Loucy (cell line): ENCODE measurements around the gene NOXO1.
"Not testable (repeated sequence)": the region's sequence is repeated elsewhere in the genome, so short reads cannot be mapped to it uniquely, and the experiment has no call there.

ENCODE experiments used
- H2AFZ ChIP-seq: fragments of 200-600 bp; sonication (generic); 2 replicates; pipeline ENCODE4 v1.6.0; 2016; ENCODE audit warnings: antibody characterized with exemption, mild to moderate bottlenecking, low read length, moderate library complexity
- H3F3A ChIP-seq: fragments of 200-600 bp; 2 replicates; pipeline ENCODE4 v1.6.0; 2016; ENCODE audit warnings: antibody characterized with exemption, low read depth, mild to moderate bottlenecking
- H3K27me3 ChIP-seq: fragments of 200-600 bp; sonication (generic); 2 replicates; pipeline ENCODE4 v1.6.1; 2014; ENCODE audit warnings: low read length, mild to moderate bottlenecking; ENCODE audit not compliant: insufficient read depth, poor library complexity, severe bottlenecking
- H3K36me3 ChIP-seq: fragments of 200-600 bp; sonication (generic); 2 replicates; pipeline ENCODE4 v1.6.1; 2016; ENCODE audit warnings: low read length; ENCODE audit not compliant: insufficient read depth
- H3K4me1 ChIP-seq: fragments of 200-600 bp; sonication (generic); 2 replicates; pipeline ENCODE4 v1.5.1; 2014; ENCODE audit warnings: low read length, mild to moderate bottlenecking; ENCODE audit not compliant: insufficient read depth, poor library complexity, severe bottlenecking
- H3K4me2 ChIP-seq: fragments of 200-600 bp; sonication (generic); 2 replicates; pipeline ENCODE4 v1.6.0; 2014; ENCODE audit warnings: antibody characterized with exemption, low read length, low read depth, mild to moderate bottlenecking; ENCODE audit not compliant: poor library complexity, severe bottlenecking
- H3K4me3 ChIP-seq: fragments of 200-600 bp; sonication (generic); 2 replicates; pipeline ENCODE4 v1.5.1; 2014; ENCODE audit warnings: low read length, mild to moderate bottlenecking, mixed read lengths; ENCODE audit not compliant: poor library complexity, severe bottlenecking
- H3K79me2 ChIP-seq: fragments of 200-600 bp; sonication (generic); 2 replicates; pipeline ENCODE4 v1.6.1; 2014; ENCODE audit warnings: low read length; ENCODE audit not compliant: insufficient read depth
- H3K9ac ChIP-seq: fragments of 200-600 bp; sonication (generic); 2 replicates; pipeline ENCODE4 v1.6.0; 2014; ENCODE audit warnings: mild to moderate bottlenecking, low read depth, low read length, moderate library complexity; ENCODE audit not compliant: poor library complexity, severe bottlenecking
- H3K9me2 ChIP-seq: fragments of 200-600 bp; sonication (generic); replicated peaks from 2 replicates; pipeline ENCODE4 v1.6.1; 2016; ENCODE audit warnings: low read depth, low read length, mixed read lengths
- H3K9me3 ChIP-seq: fragments of 200-600 bp; sonication (generic); 2 replicates; pipeline ENCODE4 v1.6.1; 2014; ENCODE audit warnings: mild to moderate bottlenecking, antibody characterized with exemption, low read length, low read depth; ENCODE audit not compliant: insufficient read depth
- H4K20me1 ChIP-seq: fragments of 200-600 bp; sonication (generic); 2 replicates; pipeline ENCODE4 v1.6.0; 2014; ENCODE audit warnings: antibody characterized with exemption, low read length, mild to moderate bottlenecking; ENCODE audit not compliant: insufficient read depth, poor library complexity, severe bottlenecking
- EZH2phosphoT487 ChIP-seq: fragments of 200-600 bp; IDR thresholded peaks from 2 replicates; pipeline ENCODE4 v1.6.1; 2018; ENCODE audit warnings: antibody characterized with exemption, mild to moderate bottlenecking, moderate library complexity, borderline replicate concordance
- TF ChIP-seq, protein P1 (sequence below): fragments of 200-600 bp; sonication (generic); conservative IDR thresholded peaks from 2 replicates; pipeline ENCODE4 v1.5.1; 2014; ENCODE audit warnings: mild to moderate bottlenecking, antibody characterized with exemption, low read length

NOXO1 gene

DNA sequence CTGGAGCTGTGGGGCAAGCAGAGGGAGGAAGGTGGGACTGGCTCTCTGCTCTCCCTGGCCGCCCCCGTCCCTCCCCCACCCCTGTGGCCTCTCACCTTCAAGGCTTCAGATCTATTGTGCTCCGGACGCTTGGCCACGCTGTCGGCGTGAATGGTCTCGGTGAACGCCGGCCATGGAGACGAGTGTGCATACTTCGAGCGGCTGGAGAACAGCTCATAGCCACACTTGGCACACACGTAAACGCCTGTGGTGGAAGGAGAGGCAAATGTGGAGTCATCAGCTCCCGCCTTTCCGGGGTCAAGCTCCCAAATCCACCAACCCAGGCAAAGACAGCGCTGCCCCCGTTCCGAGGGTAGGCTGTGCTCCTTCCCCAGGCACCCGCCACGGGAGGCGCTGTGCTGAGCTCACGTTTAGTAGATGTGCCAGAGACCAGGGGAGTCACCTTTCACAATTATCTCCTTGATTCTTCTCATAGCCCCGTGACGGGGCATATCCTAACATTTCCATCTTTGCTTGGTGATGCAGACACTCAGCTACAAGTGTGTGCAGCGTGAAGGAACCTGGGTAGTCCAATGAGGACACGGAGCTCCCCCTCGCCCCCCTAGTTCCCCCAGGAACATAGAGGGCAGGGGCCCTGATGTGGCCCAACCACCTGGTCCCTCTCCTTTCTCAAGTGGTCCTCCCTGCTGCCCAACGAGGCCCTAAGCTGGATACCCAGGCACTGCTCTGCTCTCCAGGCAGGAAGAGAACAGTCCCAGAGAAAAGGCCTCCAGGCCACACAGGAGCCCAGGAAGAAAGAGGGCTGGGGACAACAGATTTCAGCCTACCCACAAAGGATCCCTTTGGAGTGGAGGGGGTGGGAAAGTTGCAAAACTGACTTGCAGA is 39.9 kb downstream of the NOXO1 start:
- Histone ChIP-seq H3K9me2 (no peaks in the 10 kb centered on the region), H3K27me3 (no peaks in the 10 kb centered on the region), H3K79me2 (peaks cover 11% of the 10 kb centered on the region; the same call in 1 of the 2 replicates), H2AFZ (no peak overlapping the region), H3K4me1 (peaks cover 5% of the 10 kb centered on the region), H3F3A (no peaks in the 10 kb centered on the region), H4K20me1 (no peaks in the 10 kb centered on the region), H3K9ac (peak overlapping the region; percentile 87), H3K36me3 (no peaks in the 10 kb centered on the region), H3K9me3 (no peaks in the 10 kb centered on the region), H3K4me3 (peak overlapping the region; percentile 85), H3K4me2 (peak overlapping the region; percentile 79)
- TF ChIP-seq EZH2phosphoT487, result no peak
- TF ChIP-seq, protein P1, sequence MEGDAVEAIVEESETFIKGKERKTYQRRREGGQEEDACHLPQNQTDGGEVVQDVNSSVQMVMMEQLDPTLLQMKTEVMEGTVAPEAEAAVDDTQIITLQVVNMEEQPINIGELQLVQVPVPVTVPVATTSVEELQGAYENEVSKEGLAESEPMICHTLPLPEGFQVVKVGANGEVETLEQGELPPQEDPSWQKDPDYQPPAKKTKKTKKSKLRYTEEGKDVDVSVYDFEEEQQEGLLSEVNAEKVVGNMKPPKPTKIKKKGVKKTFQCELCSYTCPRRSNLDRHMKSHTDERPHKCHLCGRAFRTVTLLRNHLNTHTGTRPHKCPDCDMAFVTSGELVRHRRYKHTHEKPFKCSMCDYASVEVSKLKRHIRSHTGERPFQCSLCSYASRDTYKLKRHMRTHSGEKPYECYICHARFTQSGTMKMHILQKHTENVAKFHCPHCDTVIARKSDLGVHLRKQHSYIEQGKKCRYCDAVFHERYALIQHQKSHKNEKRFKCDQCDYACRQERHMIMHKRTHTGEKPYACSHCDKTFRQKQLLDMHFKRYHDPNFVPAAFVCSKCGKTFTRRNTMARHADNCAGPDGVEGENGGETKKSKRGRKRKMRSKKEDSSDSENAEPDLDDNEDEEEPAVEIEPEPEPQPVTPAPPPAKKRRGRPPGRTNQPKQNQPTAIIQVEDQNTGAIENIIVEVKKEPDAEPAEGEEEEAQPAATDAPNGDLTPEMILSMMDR, result no peak

DNA sequence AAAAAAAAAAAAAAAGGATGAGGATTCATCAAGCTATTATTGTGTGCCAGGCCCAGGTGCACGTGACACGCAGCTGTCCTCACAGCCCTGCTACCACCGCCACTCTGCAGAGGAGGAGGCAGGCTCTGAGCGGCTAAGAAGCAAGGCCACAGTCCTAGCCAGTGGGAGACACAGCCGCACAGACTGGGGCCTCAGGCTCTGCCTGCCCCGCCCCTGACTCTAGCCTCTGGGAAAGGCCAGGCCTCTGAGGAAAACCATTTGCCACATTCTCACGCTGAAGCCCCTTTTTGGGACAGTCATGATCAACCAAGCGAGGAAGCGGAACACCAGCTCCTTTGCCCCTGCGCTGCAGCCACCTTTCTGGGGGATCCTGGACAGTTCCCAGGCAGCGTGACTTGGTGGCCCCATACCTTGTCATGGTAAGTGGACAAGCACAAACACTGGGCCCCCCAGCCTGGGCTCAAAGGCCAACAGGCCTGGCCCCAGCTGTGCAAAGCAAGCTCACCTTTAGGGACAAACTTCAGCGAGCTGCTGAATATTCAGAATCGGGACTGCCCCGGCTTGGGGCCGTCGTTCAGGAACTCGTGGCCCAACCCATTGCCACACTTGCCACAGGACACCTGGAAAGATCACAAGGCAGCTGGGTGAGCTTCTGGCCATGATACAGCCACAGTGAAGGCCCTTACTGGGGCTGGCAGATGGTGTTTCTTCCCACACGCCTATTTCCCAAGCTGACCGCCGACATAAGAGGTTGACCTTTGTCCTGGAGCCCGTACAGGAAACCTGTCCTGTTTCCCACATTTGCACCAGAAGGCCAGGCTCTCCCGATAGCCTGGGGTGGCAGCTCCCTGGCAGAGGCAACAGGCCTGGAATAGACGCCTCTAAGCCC is 40.8 kb downstream of the NOXO1 start:
- no peak overlapping the region for H3K4me3 ChIP-seq

DNA sequence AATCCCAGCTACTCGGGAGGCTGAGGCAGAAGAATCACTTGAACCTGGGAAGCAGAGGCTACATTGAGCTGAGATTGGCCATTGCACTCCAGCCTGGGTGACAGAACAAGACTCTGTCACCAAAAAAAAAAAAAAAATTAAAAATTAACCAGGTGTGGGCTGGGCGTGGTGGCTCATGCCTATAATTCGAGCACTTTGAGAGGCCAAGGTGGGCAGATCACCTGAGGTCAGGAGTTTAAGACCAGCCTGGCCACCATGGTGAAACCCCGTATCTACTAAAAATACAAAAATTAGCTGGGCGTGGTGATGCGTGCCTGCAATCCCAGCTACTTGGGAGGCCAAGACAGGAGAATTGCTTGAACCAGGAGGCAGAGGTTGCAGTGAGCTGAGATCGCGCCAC is 41.4 kb downstream of the NOXO1 start:
- not testable (repeated sequence) for H3K9me2 ChIP-seq, H3F3A ChIP-seq, H3K9me3 ChIP-seq, H4K20me1 ChIP-seq, H3K9ac ChIP-seq, H2AFZ ChIP-seq, H3K36me3 ChIP-seq, H3K27me3 ChIP-seq, H3K4me1 ChIP-seq, H3K4me3 ChIP-seq, H3K4me2 ChIP-seq
- H3K79me2 ChIP-seq, result peaks cover 11% of the 10 kb centered on the region; the same call in 1 of the 2 replicates

More for the DNA sequence above, 40.8 kb downstream of the NOXO1 start:
- Histone ChIP-seq H3F3A (no peaks in the 10 kb centered on the region), H3K9ac (no peak overlapping the region), H3K36me3 (no peaks in the 10 kb centered on the region), H3K79me2 (peaks cover 11% of the 10 kb centered on the region; the same call in 1 of the 2 replicates), H2AFZ (no peak overlapping the region), H3K9me3 (no peaks in the 10 kb centered on the region), H3K27me3 (no peaks in the 10 kb centered on the region), H4K20me1 (no peaks in the 10 kb centered on the region), H3K9me2 (no peaks in the 10 kb centered on the region), H3K4me2 (no peak overlapping the region), H3K4me1 (peaks cover 5% of the 10 kb centered on the region)
- TF ChIP-seq, protein P1, result no peak
- TF ChIP-seq EZH2phosphoT487, result no peak
